Osteocyte (in vitro differentiated cells): ENCODE results near the gene CCDC107. TPM values are rescaled to one million over a fixed set of nuclear protein-coding genes. Genes with fewer than 3 reads are reported as not detected.

Experiments used
- DNase-seq: peaks from one replicate; pipeline ENCODE4 v3.0.0; 2021; ENCODE audit warnings: mixed read lengths; ENCODE audit not compliant: unreplicated experiment; ENCODE audit errors: extremely low spot score
- H3K27ac Mint-ChIP-seq: one replicate; pipeline ENCODE4 v1.8.0; 2021; ENCODE audit warnings: mild to moderate bottlenecking, mixed read lengths; ENCODE audit not compliant: unreplicated experiment
- H3K27me3 Mint-ChIP-seq: one replicate; pipeline ENCODE4 v1.8.0; 2021; ENCODE audit warnings: mixed read lengths; ENCODE audit not compliant: unreplicated experiment
- H3K36me3 Mint-ChIP-seq: one replicate; pipeline ENCODE4 v1.8.0; 2021; ENCODE audit warnings: mixed read lengths; ENCODE audit not compliant: unreplicated experiment
- H3K4me1 Mint-ChIP-seq: one replicate; pipeline ENCODE4 v1.8.0; 2021; ENCODE audit warnings: mixed read lengths; ENCODE audit not compliant: unreplicated experiment
- H3K4me3 Mint-ChIP-seq: one replicate; pipeline ENCODE4 v1.8.0; 2021; ENCODE audit warnings: mild to moderate bottlenecking, moderate library complexity, mixed read lengths; ENCODE audit not compliant: unreplicated experiment
- H3K9me3 Mint-ChIP-seq: one replicate; pipeline ENCODE4 v1.8.0; 2021; ENCODE audit warnings: mixed read lengths; ENCODE audit not compliant: unreplicated experiment
- CTCF ChIP-seq: fragments of 200-600 bp; sonication (generic); IDR thresholded peaks from 2 replicates; pipeline ENCODE4 v1.5.0; 2021; ENCODE audit warnings: antibody characterized with exemption, mild to moderate bottlenecking, moderate library complexity
- total RNA-seq: library from RNA; stranded (reverse); gene quantifications from 2 replicates; pipeline ENCODE4 v1.2.1, GENCODE V29; 2021

CCDC107 gene
- total RNA-seq, 1 donor from 2014 or later, result 31.3 TPM

- Mint-ChIP-seq H3K9me3 (no peaks in the 10 kb centered on the region), H3K4me3 (peak overlapping the region; percentile 71), H3K36me3 (peaks cover 9% of the 10 kb centered on the region), H3K27me3 (no peaks in the 10 kb centered on the region), H3K4me1 (peaks cover 41% of the 10 kb centered on the region), H3K27ac (peak overlapping the region; percentile 95)
- no peak for DNase-seq
- TF ChIP-seq CTCF, result no peak
Observed at GRCh38 chr9:35656831-35657545, 1.1 kb upstream of the CCDC107 start.

GRCh38 chr9:35657546-35658136 is 451 bp upstream of the CCDC107 start, which contains the start of gene RMRP:
TSS of gene RMRP (minus strand) at chr9:35658019.
- no peaks in the 10 kb centered on the region for H3K9me3 Mint-ChIP-seq
- no peaks in the 10 kb centered on the region for H3K27me3 Mint-ChIP-seq
- peaks cover 45% of the 10 kb centered on the region for H3K4me1 Mint-ChIP-seq
- H3K4me3 Mint-ChIP-seq, result peak within 1 kb of the TSS; percentile 84
- H3K27ac Mint-ChIP-seq, result peak within 1 kb of the TSS; percentile 95
- H3K36me3 Mint-ChIP-seq, result peaks cover 9% of the 10 kb centered on the region
- DNase-seq, result peak; percentile 99
- no peak for TF ChIP-seq CTCF

- H3K27ac Mint-ChIP-seq, result peak overlapping the region; percentile 95
- peak overlapping the region; percentile 84 for H3K4me3 Mint-ChIP-seq
- no peaks in the 10 kb centered on the region for H3K27me3 Mint-ChIP-seq
- H3K9me3 Mint-ChIP-seq, result no peaks in the 10 kb centered on the region
- peaks cover 9% of the 10 kb centered on the region for H3K36me3 Mint-ChIP-seq
- no peak for TF ChIP-seq CTCF
- DNase-seq, result no peak
- H3K4me1 Mint-ChIP-seq, result peaks cover 52% of the 10 kb centered on the region
Observed at GRCh38 chr9:35658968-35659220, 802 bp downstream of the CCDC107 start.

- H3K27me3 Mint-ChIP-seq, result no peaks in the 10 kb centered on the region
- H3K4me1 Mint-ChIP-seq, result peaks cover 55% of the 10 kb centered on the region
Observed at GRCh38 chr9:35659340-35659739, 1.2 kb downstream of the CCDC107 start.

More at GRCh38 chr9:35659340-35659739, 1.2 kb downstream of the CCDC107 start:
- H3K9me3 Mint-ChIP-seq, result no peaks in the 10 kb centered on the region
- peaks cover 9% of the 10 kb centered on the region for H3K36me3 Mint-ChIP-seq
- peak overlapping the region; percentile 95 for H3K27ac Mint-ChIP-seq
- H3K4me3 Mint-ChIP-seq, result peak overlapping the region; percentile 84
- TF ChIP-seq CTCF, result no peak
- no peak for DNase-seq
